ENCODE results near the gene TBC1D30.

TBC1D30 gene

GRCh38 chr12:64912516-64913255 lies 88.2 kb downstream of the TBC1D30 start:
- no peak for DNase-seq

DNA sequence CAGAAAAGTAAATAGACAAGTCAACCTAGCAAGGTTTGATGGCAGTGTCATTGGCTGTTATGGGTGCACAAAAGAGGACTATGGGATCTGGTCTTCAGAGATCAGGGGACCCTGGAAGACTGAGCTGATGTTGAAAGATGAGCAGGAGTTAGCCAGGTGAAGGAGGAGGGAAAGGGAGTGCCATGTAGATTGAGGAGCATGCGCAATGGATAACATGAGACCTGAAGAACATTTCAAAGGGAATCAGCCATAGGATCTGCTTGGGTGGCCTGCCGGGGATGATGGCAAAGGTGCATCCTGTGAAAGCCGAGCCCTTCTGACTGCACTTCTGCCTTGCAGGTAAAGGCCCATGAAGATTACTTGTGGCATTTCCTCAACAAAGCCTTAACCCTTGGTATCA lies 90.8 kb downstream of the TBC1D30 start:
- DNase-seq: no peak

DNA sequence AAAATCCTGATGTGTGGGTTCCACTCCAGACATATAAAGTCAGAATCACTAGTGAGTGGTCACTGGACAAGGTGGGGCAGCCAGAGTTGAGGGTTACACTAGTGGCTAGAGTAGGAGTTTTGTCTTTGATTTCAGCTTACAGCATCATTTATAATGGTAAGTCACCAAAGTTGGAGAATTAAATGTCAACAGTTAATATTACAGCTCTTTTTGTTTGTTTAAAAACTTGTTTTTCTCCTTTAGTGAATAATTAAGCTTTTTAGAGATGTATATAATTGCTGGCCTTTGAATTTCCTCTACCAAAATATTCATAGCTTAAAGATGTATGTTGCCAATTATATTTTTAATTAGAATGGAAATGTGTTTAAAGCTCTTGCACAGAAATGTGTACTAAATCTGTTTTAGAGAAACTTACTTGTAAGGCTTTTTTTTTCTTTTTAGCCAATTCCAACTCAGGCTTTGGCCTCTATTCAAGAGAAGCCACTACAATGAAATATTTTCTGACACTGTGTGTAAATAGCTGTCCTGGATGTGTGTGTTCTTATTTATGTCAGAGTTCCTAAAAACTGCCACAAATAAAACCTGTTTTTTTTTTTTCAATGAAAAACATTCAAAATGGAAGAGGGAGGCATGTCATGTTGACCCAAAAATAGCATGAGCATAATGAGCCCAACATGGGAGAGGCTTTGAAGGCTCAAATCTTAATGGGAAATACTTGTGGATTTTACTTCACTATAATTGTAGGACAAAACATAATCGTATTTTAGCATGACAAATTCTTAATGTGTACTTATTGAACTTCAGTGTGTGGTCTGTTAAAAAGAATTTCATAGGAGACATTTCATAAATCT lies 92.2 kb downstream of the TBC1D30 start:
- DNase-seq: no peak

DNA sequence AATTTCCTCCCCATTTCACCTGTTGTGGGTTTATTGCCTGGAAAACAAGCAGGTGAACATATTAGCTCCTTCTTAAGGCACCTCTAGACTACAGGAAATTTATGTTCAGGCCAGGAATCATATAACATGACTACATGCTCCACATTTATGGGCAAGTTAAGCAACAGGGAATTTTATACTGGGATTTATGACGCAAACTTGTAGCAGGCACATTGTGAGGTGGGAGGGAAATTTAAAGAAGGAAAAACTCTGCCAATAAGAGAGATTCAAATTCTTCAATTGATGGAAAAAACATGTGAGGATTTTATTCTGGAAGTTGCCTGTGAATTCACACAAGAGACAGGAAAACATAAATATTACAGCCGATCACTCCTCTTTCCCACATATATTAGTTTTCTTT lies 93.9 kb downstream of the TBC1D30 start:
- no peak for DNase-seq

DNA sequence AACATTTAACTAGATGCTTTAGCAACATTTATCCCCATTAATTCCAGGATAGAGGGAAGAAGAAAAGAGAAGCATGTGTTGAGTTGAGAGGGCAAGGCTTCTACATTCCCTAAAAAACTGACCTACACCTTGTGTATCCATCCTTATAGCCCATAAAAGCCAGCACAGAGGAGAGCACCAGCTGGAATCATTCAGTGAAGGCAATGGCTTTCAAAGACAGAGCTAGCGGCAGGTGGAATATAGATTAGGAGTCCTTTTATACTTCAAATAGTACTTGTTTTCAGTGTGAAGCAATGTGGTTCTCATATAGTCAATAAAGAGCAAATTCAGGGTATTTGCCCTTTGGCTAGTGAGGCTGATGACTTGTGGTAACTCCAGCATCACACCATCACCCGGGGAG lies 94.4 kb downstream of the TBC1D30 start:
- no peak for DNase-seq

DNA sequence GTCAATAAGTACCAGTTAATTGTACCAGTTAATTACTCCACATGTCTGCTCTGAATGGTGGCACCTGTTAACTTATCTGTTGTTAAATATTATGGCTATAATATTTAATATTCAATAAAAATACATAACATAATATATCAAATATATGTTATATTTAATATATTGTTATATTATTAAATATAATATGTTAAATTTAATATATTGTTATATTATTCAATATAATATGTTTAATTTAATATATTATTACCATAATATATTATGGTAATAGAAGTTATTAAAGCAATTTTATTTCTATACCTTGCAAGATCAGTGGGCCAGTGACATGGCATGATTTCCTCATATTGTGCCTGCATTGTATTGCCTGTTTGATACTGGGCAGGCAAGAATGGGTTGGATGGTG lies 98.4 kb downstream of the TBC1D30 start:
- DNase-seq: no peak

DNA sequence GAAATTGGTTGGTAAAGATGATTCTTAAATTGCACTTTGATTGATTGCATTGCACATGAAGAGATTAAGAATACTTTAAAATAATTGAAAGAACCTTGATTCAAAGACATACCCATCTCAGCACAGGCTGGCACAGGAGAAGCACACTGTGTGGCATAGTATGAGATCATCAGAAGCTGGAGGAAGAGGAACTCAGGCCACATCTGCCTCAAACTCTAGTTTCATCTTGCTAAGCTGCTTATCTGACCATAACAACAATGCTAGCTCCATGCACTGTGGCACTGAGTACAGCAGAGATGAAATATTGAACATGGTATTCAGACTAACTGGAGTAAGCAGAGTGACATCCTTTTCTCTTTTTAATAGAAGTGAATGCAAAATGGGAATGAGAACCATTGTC lies 99.1 kb downstream of the TBC1D30 start:
- no peak for DNase-seq

Data from stimulated activated CD4-positive, alpha-beta T cell treated with anti-CD3 and anti-CD28 coated beads, Interleukin-2, amount 100 ng/mL, for 24 hours (primary cell).